Panc1 (cell line): ENCODE measurements around the gene RPEL1. TPM values are rescaled to one million over a fixed set of nuclear protein-coding genes. Genes with fewer than 3 reads are reported as not detected.
"Not testable (repeated sequence)": the region's sequence is repeated elsewhere in the genome, so short reads cannot be mapped to it uniquely, and the experiment has no call there.

Experiments
- ATAC-seq: fragments of 200-7000 bp; cut with Tn5 transposase; 2 replicates; pipeline ENCODE4 v1.9.1; 2020; ENCODE audit warnings: mild to moderate bottlenecking, moderate library complexity
- Bru-seq: library from RNA; stranded (reverse); fragments of 400-500 nt; gene quantifications from one replicate; lab custom pipeline; 2021; lab: Mats Ljungman, UMichigan
- BruChase-seq, 2 experiments: library from RNA; stranded (reverse); fragments of 400-500 nt; gene quantifications; one replicate each; lab custom pipeline; 2021; lab: Mats Ljungman, UMichigan
- BruUV-seq: library from RNA; stranded (reverse); fragments of 400-500 nt; replicated peaks from 2 replicates; lab custom pipeline; 2021; lab: Mats Ljungman, UMichigan
- CTCF ChIA-PET: fragments of 300-600 bp; sonication (Branson Sonifier 250); formaldehyde crosslinking; loops from one replicate; lab custom pipeline; 2022; ENCODE audit warnings: antibody characterized with exemption; lab: Charles Lee
- POLR2A ChIA-PET: fragments of 300-600 bp; sonication (Branson Sonifier 250); formaldehyde crosslinking; loops from one replicate; lab custom pipeline; 2022; ENCODE audit warnings: antibody characterized with exemption; lab: Charles Lee
- DNase-seq: peaks from one replicate; pipeline ENCODE4 v3.0.0-alpha.2; 2010; ENCODE audit warnings: low read depth, low spot score
- H3K27ac ChIP-seq: 2 replicates; pipeline ENCODE4 v1.5.1; 2011; ENCODE audit warnings: mild to moderate bottlenecking, low read length, inconsistent platforms
- H3K27me3 ChIP-seq: fragments of 200-500 bp; sonication (Bioruptor generic); 2 replicates; pipeline ENCODE4 v1.6.0; 2014; ENCODE audit warnings: low read length, inconsistent platforms; ENCODE audit not compliant: control insufficient read depth, insufficient read depth
- H3K36me3 ChIP-seq: fragments of 200-500 bp; sonication (Bioruptor generic); 2 replicates; pipeline ENCODE4 v1.5.1; 2014; ENCODE audit warnings: inconsistent platforms, mild to moderate bottlenecking, low read length, moderate library complexity; ENCODE audit not compliant: control insufficient read depth, insufficient read depth
- H3K4me1 ChIP-seq: 2 replicates; pipeline ENCODE4 v1.5.1; 2011; ENCODE audit warnings: inconsistent platforms, mild to moderate bottlenecking, low read length, moderate library complexity; ENCODE audit not compliant: control insufficient read depth, insufficient read depth
- H3K4me3 ChIP-seq, 2 experiments: 2 replicates each; pipeline ENCODE4 v1.5.1; 2011 to 2012; ENCODE audit warnings: low read depth in 2 of 2, low read length in 2 of 2, mild to moderate bottlenecking in 2 of 2, inconsistent platforms in 1 of 2, moderate library complexity in 1 of 2
- H3K9me3 ChIP-seq: fragments of 200-500 bp; sonication (Bioruptor generic); 2 replicates; pipeline ENCODE4 v1.5.1; 2014; ENCODE audit warnings: low read depth, mild to moderate bottlenecking, inconsistent platforms, low read length, moderate library complexity; ENCODE audit not compliant: control insufficient read depth, insufficient read depth
- CTCF ChIP-seq: fragments of 450-650 bp; IDR thresholded peaks from 2 replicates; pipeline ENCODE4 v1.5.1; 2017; ENCODE audit warnings: mild to moderate bottlenecking
- POLR2AphosphoS5 ChIP-seq: IDR thresholded peaks from 2 replicates; pipeline ENCODE4 v1.6.1; 2012; ENCODE audit warnings: mild to moderate bottlenecking, low read depth, low read length, moderate library complexity
- REST ChIP-seq, 2 experiments: IDR thresholded peaks; 2 replicates each; pipeline ENCODE4 v1.6.1; 2011 to 2012; ENCODE audit warnings: low read depth in 2 of 2, control low read depth in 1 of 2, low read length in 1 of 2, mild to moderate bottlenecking in 1 of 2, moderate library complexity in 1 of 2; ENCODE audit not compliant: insufficient read depth in 1 of 2
- SIN3A ChIP-seq: IDR thresholded peaks from 2 replicates; pipeline ENCODE4 v1.6.1; 2012; ENCODE audit warnings: low read depth, mild to moderate bottlenecking, low read length, moderate library complexity, borderline replicate concordance; ENCODE audit not compliant: insufficient read depth
- TCF7L2 ChIP-seq: IDR thresholded peaks from 2 replicates; pipeline ENCODE4 v1.6.1; 2011; ENCODE audit warnings: mild to moderate bottlenecking, low read depth, low read length, inconsistent platforms
- in situ Hi-C: cut with HindIII; loops from 2 replicates; pipeline ENCODE4 v1.10.0; 2016; ENCODE audit warnings: low sequenced_read_pairs, low pct_unique_long_range_greater_than_20kb
- intact Hi-C: fragments of 100-400 bp; cut with micrococcal nuclease; formaldehyde crosslinking; loops from one replicate; pipeline ENCODE4 v1.10.0; 2022; ENCODE audit not compliant: unreplicated experiment
- long read RNA-seq: library from polyadenylated mRNA; unstranded; transcript quantifications from one replicate; pipeline ENCODE4 v2.0.0, GENCODE V29; 2021; ENCODE audit not compliant: unreplicated experiment
- polyA plus RNA-seq: library from polyadenylated mRNA; unstranded; fragments of >200 nt; gene quantifications from one replicate; pipeline ENCODE4 v1.2.1, GENCODE V29; 2012; ENCODE audit warnings: missing spikeins; ENCODE audit not compliant: insufficient read length
- total RNA-seq: library from RNA; stranded (reverse); gene quantifications from one replicate; pipeline ENCODE4 v1.2.1, GENCODE V29; 2021; ENCODE audit not compliant: unreplicated experiment

RPEL1 gene
- total RNA-seq, result 0.10 TPM
- polyA plus RNA-seq, result 0.19 TPM
- Bru-seq, nascent RNA, result percentile 23 among the genes with signal in this experiment
- percentile 27 among the genes with signal in this experiment for BruChase-seq, experiment 1, labeled RNA remaining after a 2-hour chase
- BruChase-seq, experiment 2, labeled RNA remaining after a 6-hour chase, result percentile 32 among the genes with signal in this experiment
- long read RNA-seq, result 0 reads

GRCh38 chr10:103245587-103245986 is at the start of gene RPEL1:
TSS of gene RPEL1 (plus strand) at chr10:103245887. CDS start at chr10:103245997, 110 bp downstream.
- intact Hi-C loops, result loop anchor here (10.0 kb wide), 1 partner anchor 131 kb away; no protein-coding TSS in a partner anchor

GRCh38 chr10:103196516-103196915 is 49.2 kb upstream of the RPEL1 start:
- Histone ChIP-seq H3K9me3 (no peaks in the 10 kb centered on the region), H3K36me3 (peaks cover 8% of the 10 kb centered on the region; the same call in 1 of the 2 replicates), H3K27me3 (no peaks in the 10 kb centered on the region), H3K27ac (peak overlapping the region; percentile 64; the same call in 1 of the 2 replicates), H3K4me3 (no peak overlapping the region), H3K4me1 (peaks cover 34% of the 10 kb centered on the region)
- ChIA-PET POLR2A (no interaction called here), CTCF (no interaction called here)
- no peak for ATAC-seq
- BruUV-seq, result no TSS peak
- in situ Hi-C loops (no loop called here), intact Hi-C loops (no loop called here)
- no peak for DNase-seq
- TF ChIP-seq CTCF, result no peak
- TF ChIP-seq TCF7L2, result no peak
- TF ChIP-seq SIN3A, result no peak
- no peak for TF ChIP-seq REST (IDR thresholded peaks at IDR 0.05; ENCODE audit: insufficient read depth in 1 of 2, low read depth in 2 of 2, low read length in 1 of 2)
- TF ChIP-seq POLR2AphosphoS5, result no peak

More at GRCh38 chr10:103245587-103245986, at the start of gene RPEL1:
- Histone ChIP-seq H3K4me1 (peaks cover 17% of the 10 kb centered on the region), H3K27ac (peak within 1 kb of the TSS; percentile 71; the same call in 1 of the 2 replicates)
- POLR2A ChIA-PET, DNase-seq, BruUV-seq, ATAC-seq, in situ Hi-C loops, H3K27me3 ChIP-seq, H3K4me3 ChIP-seq, H3K36me3 ChIP-seq, H3K9me3 ChIP-seq: not testable (repeated sequence)
- CTCF ChIA-PET, result interaction anchor here (0.7 kb wide), 1 partner anchor 243 kb away, joined by 3 read pairs; no protein-coding TSS in a partner anchor

GRCh38 chr10:103197174-103197573 is 48.5 kb upstream of the RPEL1 start:
- Histone ChIP-seq H3K27me3 (no peaks in the 10 kb centered on the region), H3K4me3 (no peak overlapping the region), H3K4me1 (peaks cover 35% of the 10 kb centered on the region), H3K27ac (peak overlapping the region; percentile 64), H3K9me3 (no peaks in the 10 kb centered on the region), H3K36me3 (peaks cover 4% of the 10 kb centered on the region; the same call in 1 of the 2 replicates)
- in situ Hi-C loops, result no loop called here
- CTCF ChIA-PET, result no interaction called here
- POLR2A ChIA-PET, result interaction anchor here (0.6 to 0.7 kb wide), 2 partner anchors 8 to 31 kb away, joined by 5 to 8 read pairs; no protein-coding TSS in a partner anchor
- BruUV-seq, result no TSS peak
- DNase-seq (peak; percentile 61), ATAC-seq (no peak)
- intact Hi-C loops, result no loop called here
- no peak for TF ChIP-seq POLR2AphosphoS5
- no peak for TF ChIP-seq TCF7L2
- TF ChIP-seq CTCF, result no peak
- TF ChIP-seq SIN3A, result no peak
- no peak for TF ChIP-seq REST (IDR thresholded peaks at IDR 0.05; ENCODE audit: insufficient read depth in 1 of 2, low read depth in 2 of 2, low read length in 1 of 2)
